ENCODE measurements around the gene AQP5. TPM values are rescaled to one million over a fixed set of nuclear protein-coding genes. Genes with fewer than 3 reads are reported as not detected.

The AQP5 gene
- total RNA-seq, 3 donors from 2014 or later (not counting 1 experiment from before 2014, with no cell fraction given): not detected

DNA sequence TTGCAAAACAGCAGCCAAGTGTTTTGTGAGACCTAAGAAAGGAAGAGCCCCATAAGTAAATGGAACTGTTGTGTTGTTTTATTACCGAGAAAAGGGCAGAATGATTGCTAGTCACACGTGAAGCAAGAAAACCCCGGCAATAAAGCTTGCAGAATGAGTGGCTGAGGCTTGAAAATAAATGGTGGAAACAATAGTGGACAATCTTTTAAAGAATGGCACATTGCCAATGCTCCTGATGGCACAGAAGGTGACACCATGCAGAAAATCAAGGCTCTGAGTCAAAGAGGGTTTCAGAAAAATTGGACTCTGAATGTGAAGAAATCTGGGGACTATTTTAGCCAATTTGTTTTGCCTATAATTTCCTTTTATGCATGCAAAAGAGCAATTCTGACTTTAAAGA lies 15.2 kb upstream of the AQP5 start:
- intact Hi-C loops (cut with micrococcal nuclease): no loop called here
- H3K9me3 Mint-ChIP-seq: no peaks in the 10 kb centered on the region
- TF ChIP-seq, protein P1, sequence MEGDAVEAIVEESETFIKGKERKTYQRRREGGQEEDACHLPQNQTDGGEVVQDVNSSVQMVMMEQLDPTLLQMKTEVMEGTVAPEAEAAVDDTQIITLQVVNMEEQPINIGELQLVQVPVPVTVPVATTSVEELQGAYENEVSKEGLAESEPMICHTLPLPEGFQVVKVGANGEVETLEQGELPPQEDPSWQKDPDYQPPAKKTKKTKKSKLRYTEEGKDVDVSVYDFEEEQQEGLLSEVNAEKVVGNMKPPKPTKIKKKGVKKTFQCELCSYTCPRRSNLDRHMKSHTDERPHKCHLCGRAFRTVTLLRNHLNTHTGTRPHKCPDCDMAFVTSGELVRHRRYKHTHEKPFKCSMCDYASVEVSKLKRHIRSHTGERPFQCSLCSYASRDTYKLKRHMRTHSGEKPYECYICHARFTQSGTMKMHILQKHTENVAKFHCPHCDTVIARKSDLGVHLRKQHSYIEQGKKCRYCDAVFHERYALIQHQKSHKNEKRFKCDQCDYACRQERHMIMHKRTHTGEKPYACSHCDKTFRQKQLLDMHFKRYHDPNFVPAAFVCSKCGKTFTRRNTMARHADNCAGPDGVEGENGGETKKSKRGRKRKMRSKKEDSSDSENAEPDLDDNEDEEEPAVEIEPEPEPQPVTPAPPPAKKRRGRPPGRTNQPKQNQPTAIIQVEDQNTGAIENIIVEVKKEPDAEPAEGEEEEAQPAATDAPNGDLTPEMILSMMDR (IDR thresholded peaks at IDR 0.05): no peak
- Histone ChIP-seq H3K4me1 (ENCODE audit: control insufficient read depth, insufficient read depth, low read length) (peaks cover 7% of the 10 kb centered on the region), H3K27me3 (ENCODE audit: control insufficient read depth, insufficient read depth, low read length) (no peaks in the 10 kb centered on the region), H3K27ac (ENCODE audit: low read length) (no peak overlapping the region), H3K4me3 (ENCODE audit: low read length) (no peak overlapping the region), H3K36me3 (ENCODE audit: control insufficient read depth, insufficient read depth, low read length) (no peaks in the 10 kb centered on the region), H3K9me3 (ENCODE audit: control insufficient read depth, insufficient read depth, low read length) (no peaks in the 10 kb centered on the region)
- ATAC-seq (no peak), DNase-seq (no peak)
- H3K36me3 Mint-ChIP-seq: no peaks in the 10 kb centered on the region
- peaks cover 15 to 20% of the 10 kb centered on the region in 2 donors for H3K27me3 Mint-ChIP-seq (ENCODE audit: low read depth in 2 of 2)
- H3K27ac Mint-ChIP-seq: peak overlapping the region in 1 of 2 donors; percentile 86
- WGBS (ENCODE audit: insufficient coverage): 82% methylated on average over 3 of the region's 3 CpGs
- H3K4me3 Mint-ChIP-seq: no peak overlapping the region
- peaks cover 14 to 23% of the 10 kb centered on the region in 2 donors for H3K4me1 Mint-ChIP-seq

DNA sequence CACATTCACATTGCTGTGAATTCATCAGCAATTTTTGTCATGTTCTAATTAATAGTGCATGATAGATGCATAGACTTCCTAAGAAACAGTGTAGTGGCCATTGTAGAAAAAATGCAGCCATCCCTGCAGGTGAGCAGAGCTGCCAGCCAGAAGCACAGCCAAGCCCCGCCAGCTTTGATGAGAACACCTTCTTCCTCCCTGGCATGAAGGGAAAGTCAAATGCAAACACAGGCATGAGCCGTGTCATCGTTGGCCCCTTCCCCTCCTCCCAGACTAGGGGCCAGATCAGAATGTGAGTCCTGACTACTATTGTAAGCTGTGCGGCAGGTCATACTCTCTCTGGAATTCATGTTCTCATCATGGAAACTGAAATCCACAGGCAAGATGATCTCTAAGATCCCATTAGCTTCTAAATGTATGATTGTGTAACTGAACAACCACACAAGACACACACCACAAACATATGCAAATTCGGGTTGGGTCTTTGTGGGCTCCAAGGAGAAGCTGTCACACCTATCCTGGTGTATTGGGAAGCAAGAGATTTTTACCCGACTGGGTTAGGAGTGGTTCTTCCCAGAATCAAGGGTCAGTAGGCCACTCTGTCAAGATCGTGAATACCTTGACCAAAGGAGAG lies 14.0 kb upstream of the AQP5 start:
- H3K4me3 ChIP-seq (ENCODE audit: low read length): no peak overlapping the region
- H3K27me3 ChIP-seq (ENCODE audit: control insufficient read depth, insufficient read depth, low read length): no peaks in the 10 kb centered on the region
- no peak for DNase-seq
- no peaks in the 10 kb centered on the region for H3K9me3 ChIP-seq (ENCODE audit: control insufficient read depth, insufficient read depth, low read length)
- H3K27ac ChIP-seq (ENCODE audit: low read length): no peak overlapping the region
- H3K36me3 ChIP-seq (ENCODE audit: control insufficient read depth, insufficient read depth, low read length): no peaks in the 10 kb centered on the region
- ATAC-seq: no peak
- TF ChIP-seq, protein P1 (IDR thresholded peaks at IDR 0.05): no peak
- H3K4me3 Mint-ChIP-seq: no peak overlapping the region
- 69% methylated on average over 6 of the region's 7 CpGs for WGBS (ENCODE audit: insufficient coverage)
- peaks cover 7% of the 10 kb centered on the region for H3K4me1 ChIP-seq (ENCODE audit: control insufficient read depth, insufficient read depth, low read length)
- intact Hi-C loops (cut with micrococcal nuclease): no loop called here
- H3K9me3 Mint-ChIP-seq: no peaks in the 10 kb centered on the region
- H3K27ac Mint-ChIP-seq: no peak overlapping the region
- H3K36me3 Mint-ChIP-seq: no peaks in the 10 kb centered on the region
- peaks cover 16 to 20% of the 10 kb centered on the region in 2 donors for H3K27me3 Mint-ChIP-seq (ENCODE audit: low read depth in 2 of 2)
- peaks cover 14 to 19% of the 10 kb centered on the region in 2 donors for H3K4me1 Mint-ChIP-seq

DNA sequence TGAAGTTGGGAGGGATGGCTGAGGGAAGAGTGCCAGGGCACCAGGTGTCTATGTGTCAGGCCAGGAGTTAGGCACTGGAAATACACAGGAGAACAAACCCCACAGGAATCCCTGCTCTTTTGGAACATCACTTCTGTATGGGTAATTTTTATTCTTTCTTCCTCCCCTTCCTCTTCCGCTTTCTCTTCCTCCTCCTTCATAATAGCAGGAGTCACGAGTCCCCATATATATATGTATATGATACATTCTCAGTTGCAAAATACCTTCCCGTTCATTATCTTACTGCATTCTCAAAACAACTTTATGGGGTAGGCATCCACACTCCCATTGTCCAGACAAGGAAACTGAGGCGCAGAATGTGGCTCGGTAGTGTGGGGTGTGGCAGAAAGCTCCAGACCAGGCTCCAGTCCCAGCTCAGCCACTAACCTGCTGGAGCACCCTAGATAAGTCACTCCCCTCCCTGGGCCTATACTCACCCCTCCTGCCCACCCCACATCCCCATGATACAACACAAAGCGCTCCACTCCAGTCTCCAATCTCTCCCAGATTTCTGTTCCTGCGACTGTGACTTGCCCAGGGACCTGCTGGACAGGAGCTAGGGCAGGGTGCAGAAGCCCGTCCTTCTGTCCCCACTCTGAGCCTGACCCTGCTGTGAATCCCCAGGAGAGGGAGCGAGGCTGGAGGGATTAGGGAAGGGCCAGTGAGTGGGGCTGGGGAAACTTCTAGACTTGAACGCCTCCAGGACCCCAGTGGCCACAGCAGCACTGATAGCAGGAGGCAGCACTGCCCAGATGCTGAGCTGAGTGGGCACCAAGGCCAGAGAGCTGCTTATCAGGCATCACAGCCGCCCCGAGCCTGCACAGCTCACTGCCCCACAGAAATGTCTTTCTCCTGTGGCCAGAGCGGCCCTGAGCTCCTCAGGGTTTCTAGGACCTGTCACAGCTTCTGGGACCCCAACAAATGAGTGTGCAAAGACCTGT lies 12.5 kb upstream of the AQP5 start:
- Histone ChIP-seq H3K27me3 (ENCODE audit: control insufficient read depth, insufficient read depth, low read length) (peaks cover under 1% of the 10 kb centered on the region), H3K4me1 (ENCODE audit: control insufficient read depth, insufficient read depth, low read length) (peaks cover 7% of the 10 kb centered on the region), H3K36me3 (ENCODE audit: control insufficient read depth, insufficient read depth, low read length) (no peaks in the 10 kb centered on the region), H3K4me3 (ENCODE audit: low read length) (no peak overlapping the region), H3K27ac (ENCODE audit: low read length) (no peak overlapping the region), H3K9me3 (ENCODE audit: control insufficient read depth, insufficient read depth, low read length) (no peaks in the 10 kb centered on the region)
- intact Hi-C loops (cut with micrococcal nuclease): no loop called here
- Mint-ChIP-seq H3K27me3 (ENCODE audit: low read depth in 2 of 2) (peaks cover 29% of the 10 kb centered on the region in 2 donors), H3K27ac (no peak overlapping the region), H3K9me3 (no peaks in the 10 kb centered on the region), H3K4me3 (no peak overlapping the region), H3K36me3 (no peaks in the 10 kb centered on the region), H3K4me1 (peaks cover 14 to 15% of the 10 kb centered on the region in 2 donors)
- 85% methylated on average over 10 of the region's 13 CpGs for WGBS (ENCODE audit: insufficient coverage)
- TF ChIP-seq, protein P1 (IDR thresholded peaks at IDR 0.05): no peak
- no peak for DNase-seq
- no peak for ATAC-seq

Data from natural killer cell (primary cell).